GM12874 (cell line): ENCODE data around the gene PLXNA3.

Source experiments
- TF ChIP-seq, protein P1 (sequence below): IDR thresholded peaks from 2 replicates; pipeline ENCODE4 v1.5.1; 2011; ENCODE audit warnings: low read depth, mild to moderate bottlenecking, control low read depth, low read length, moderate library complexity; ENCODE audit not compliant: insufficient read depth

The PLXNA3 gene

DNA sequence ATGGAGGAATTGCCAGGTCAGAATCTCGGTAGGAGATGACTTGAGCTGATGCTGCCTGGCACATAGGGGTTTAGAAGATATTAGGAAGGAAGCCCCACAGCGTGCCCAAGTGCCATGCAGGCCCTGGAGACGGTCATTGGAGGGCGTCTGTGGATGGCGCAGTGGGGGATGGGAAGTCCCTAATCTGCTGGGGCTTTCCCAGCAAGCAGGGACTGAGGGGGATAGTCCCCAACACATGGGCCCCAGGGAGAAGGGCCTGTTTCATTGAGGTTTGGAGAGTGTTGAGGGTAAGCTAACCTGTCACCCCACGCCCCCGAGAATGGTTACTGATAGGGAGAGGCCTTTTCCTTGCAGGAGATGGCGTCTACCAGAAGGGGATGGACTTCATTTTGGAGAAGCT is 38.9 kb upstream of the PLXNA3 start:
- TF ChIP-seq, protein P1, sequence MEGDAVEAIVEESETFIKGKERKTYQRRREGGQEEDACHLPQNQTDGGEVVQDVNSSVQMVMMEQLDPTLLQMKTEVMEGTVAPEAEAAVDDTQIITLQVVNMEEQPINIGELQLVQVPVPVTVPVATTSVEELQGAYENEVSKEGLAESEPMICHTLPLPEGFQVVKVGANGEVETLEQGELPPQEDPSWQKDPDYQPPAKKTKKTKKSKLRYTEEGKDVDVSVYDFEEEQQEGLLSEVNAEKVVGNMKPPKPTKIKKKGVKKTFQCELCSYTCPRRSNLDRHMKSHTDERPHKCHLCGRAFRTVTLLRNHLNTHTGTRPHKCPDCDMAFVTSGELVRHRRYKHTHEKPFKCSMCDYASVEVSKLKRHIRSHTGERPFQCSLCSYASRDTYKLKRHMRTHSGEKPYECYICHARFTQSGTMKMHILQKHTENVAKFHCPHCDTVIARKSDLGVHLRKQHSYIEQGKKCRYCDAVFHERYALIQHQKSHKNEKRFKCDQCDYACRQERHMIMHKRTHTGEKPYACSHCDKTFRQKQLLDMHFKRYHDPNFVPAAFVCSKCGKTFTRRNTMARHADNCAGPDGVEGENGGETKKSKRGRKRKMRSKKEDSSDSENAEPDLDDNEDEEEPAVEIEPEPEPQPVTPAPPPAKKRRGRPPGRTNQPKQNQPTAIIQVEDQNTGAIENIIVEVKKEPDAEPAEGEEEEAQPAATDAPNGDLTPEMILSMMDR = no peak

DNA sequence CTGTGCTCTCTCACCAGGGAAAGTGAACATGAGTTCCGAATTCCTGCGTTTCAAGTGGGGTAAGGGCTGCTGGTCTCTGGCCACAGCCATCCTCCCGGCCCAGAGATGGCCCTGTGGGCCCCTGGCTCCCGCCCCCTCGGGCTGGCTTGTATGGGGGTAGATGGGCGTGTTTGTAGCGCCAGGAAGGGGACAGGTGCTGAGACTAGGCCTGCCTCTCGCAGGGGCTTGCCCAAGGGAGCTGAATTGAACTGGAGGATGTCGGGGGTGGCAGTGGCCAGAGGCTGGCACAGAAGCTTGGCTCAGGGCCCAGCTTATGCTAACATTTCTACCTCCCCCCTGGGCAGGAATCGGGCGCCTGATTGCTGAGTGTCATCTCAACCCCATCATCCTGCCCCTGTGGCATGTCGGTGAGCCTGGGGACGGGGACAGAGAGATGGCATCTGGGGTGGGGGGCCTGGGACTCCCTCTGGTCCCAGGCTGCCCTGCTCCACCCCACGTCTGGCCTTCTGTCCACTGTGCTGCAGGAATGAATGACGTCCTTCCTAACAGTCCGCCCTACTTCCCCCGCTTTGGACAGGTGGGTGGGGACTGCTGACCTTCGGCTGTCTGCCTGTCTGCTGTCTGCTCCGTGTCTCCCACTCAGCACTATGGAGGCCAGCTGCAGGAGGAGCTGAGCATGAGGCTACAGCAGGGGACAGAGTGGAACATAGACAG is 38.2 kb upstream of the PLXNA3 start:
- TF ChIP-seq, protein P1 = no peak

GRCh38 chrX:154420402-154420756 is 37.7 kb upstream of the PLXNA3 start:
- TF ChIP-seq, protein P1 = no peak

DNA sequence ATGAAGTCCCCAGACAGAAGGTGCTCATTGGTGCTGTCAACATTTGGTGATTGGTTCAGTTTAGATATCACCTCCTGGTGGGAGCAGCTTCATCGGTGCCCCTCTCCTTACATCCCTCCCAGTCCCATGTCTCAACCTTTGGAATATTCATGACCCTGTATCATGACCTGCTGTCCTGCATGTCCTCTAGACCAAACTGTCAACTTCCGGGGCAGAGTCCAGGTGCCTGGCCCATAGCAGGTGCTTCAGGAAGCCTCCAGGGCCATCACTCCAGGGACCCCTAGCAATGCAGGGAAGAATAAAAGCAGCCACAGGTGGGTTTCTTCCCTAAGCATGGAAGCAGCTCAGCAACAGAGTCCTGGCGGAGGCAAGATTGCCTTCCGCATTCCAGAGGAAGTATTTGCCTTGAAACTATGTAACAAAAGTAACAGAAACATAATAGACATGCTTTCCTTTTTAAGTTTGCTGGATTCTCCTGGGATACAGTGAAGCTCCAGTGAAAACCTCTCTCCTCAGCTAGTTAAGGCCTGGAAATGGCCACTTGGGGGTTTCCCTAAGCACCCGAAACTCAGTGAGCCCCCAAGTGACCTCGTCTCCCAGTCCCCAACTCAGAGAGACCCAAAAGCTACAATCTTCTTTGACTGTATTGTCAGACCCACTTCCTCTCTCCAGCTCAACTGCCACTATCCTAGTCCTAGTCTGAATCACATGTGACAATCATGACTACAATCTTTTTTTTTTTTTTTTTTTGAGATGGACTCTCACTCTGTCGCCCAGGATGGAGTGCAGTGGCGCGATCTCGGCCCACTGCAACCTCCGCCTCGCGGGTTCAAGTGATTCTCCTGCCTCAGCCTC is 30.9 kb upstream of the PLXNA3 start:
- TF ChIP-seq, protein P1 = no peak

DNA sequence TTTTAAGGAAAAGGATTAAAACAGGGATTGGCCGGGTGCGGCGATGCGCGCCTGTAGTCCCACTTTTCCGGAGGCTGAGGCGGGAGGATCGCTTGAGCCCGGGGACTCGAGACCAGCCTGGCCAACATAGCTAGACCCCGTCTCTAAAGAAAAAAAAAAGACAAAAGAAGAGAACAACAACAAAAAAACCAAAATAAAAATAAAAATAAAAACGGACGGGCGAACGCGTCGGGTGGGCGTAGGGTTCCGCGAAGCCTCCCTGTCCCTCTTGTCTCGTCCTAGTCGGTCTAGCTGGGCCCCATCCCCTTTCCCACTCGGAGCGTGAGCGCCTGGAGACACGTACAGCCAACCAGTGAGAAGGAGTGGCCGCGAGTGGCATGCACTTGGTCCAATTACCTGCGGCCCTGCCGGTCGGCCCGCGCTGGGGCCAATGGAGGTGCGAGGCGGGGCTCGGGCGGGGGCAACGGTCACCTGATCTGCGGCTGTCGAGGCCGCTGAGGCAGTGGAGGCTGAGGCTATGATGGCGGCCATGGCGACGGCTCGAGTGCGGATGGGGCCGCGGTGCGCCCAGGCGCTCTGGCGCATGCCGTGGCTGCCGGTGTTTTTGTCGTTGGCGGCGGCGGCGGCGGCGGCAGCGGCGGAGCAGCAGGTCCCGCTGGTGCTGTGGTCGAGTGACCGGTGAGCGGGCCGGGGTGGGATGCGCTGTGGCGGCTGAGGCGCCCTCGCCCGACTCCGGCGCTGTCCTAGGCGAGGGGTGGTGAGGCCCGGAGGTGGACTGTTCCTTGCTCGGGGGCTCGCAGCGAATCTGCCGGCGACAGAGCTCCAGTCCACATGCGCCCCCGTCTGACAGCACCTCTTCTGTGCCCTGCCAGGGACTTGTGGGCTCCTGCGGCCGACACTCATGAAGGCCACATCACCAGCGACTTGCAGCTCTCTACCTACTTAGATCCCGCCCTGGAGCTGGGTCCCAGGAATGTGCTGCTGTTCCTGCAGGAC is 29.6 kb upstream of the PLXNA3 start, which contains the start of gene ATP6AP1:
ATP6AP1 (plus strand) TSS at position 502 of the 996 bp plus-strand sequence; CDS start at position 518, 16 bp downstream.
- TF ChIP-seq, protein P1 = no peak

DNA sequence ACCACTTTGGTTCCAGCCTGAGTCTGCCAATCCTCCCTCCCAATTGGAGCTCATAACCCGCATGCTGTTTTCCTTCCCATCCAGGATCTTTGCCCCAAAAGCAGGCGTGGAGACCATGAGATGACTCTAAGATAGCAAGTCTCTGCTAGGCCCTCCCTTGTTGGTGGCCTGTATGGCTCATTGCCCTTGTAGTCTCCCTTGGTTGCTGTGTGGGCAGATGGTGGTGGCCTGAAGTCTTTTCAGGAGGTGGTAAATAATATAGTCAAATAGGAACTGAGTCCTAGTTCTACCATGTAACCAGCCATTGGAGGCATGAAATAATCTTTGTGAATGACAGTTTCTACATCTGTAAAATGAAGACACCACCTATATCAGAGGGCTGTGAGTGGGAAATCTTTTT is 28.4 kb upstream of the PLXNA3 start:
- TF ChIP-seq, protein P1 = no peak
